ENCODE results near the gene NRG2. TPM values are rescaled to one million over a fixed set of nuclear protein-coding genes. Genes with fewer than 3 reads are reported as not detected.

Gene NRG2
- total RNA-seq, 6 experiments from 2014 or later, result 0.07 to 0.77 (median 0.14) TPM; not detected in 1

GRCh38 chr5:140005145-140005591, 37.9 kb downstream of the NRG2 start:
- TF ChIP-seq POLR2A (IDR thresholded peaks at IDR 0.05) (no peak), CTCF (IDR thresholded peaks at IDR 0.05) (no peak)
- Histone ChIP-seq H3K27me3 (no peaks in the 10 kb centered on the region), H3K36me3 (no peaks in the 10 kb centered on the region), H3K4me3 (no peak overlapping the region), H3K4me1 (no peaks in the 10 kb centered on the region), H3K27ac (no peak overlapping the region), H3K9me3 (no peaks in the 10 kb centered on the region)
- intact Hi-C loops (cut with DNase I), result no loop called here
- 53% methylated on average over 1 of the region's 4 CpGs for WGBS (ENCODE audit: insufficient coverage, low coverage, low lambda C conversion rate, missing lambda C conversion rate)
- DNase-seq, result no peak
- ATAC-seq, result no peak

GRCh38 chr5:140004174-140004573, 38.9 kb downstream of the NRG2 start:
- WGBS (ENCODE audit: insufficient coverage, low coverage, low lambda C conversion rate, missing lambda C conversion rate), result 47% methylated on average over 2 of the region's 2 CpGs
- intact Hi-C loops (cut with DNase I), result no loop called here
- no peaks in the 10 kb centered on the region for H3K9me3 ChIP-seq
- no peak for ATAC-seq
- H3K27me3 ChIP-seq, result no peaks in the 10 kb centered on the region
- no peak for DNase-seq
- no peak overlapping the region for H3K27ac ChIP-seq
- TF ChIP-seq CTCF (IDR thresholded peaks at IDR 0.05) (no peak), POLR2A (IDR thresholded peaks at IDR 0.05) (no peak)
- no peaks in the 10 kb centered on the region for H3K4me1 ChIP-seq
- H3K4me3 ChIP-seq, result no peak overlapping the region
- H3K36me3 ChIP-seq, result no peaks in the 10 kb centered on the region

- no peaks in the 10 kb centered on the region for H3K36me3 ChIP-seq
- WGBS (ENCODE audit: insufficient coverage, low coverage, low lambda C conversion rate, missing lambda C conversion rate), result 77% methylated on average over 1 of the region's 1 CpG
- no peak overlapping the region for H3K4me3 ChIP-seq
- no peak overlapping the region for H3K27ac ChIP-seq
- DNase-seq (no peak), ATAC-seq (no peak)
- TF ChIP-seq POLR2A (IDR thresholded peaks at IDR 0.05) (no peak), CTCF (IDR thresholded peaks at IDR 0.05) (no peak)
- no peaks in the 10 kb centered on the region for H3K9me3 ChIP-seq
- H3K27me3 ChIP-seq, result no peaks in the 10 kb centered on the region
- H3K4me1 ChIP-seq, result no peaks in the 10 kb centered on the region
- intact Hi-C loops (cut with DNase I), result no loop called here
These were observed 39.6 kb downstream of the NRG2 start for GRCh38 chr5:140003519-140003918.

GRCh38 chr5:140000332-140000731, 42.8 kb downstream of the NRG2 start:
- no peaks in the 10 kb centered on the region for H3K9me3 ChIP-seq
- no peak for TF ChIP-seq POLR2A (IDR thresholded peaks at IDR 0.05)
- TF ChIP-seq CTCF (IDR thresholded peaks at IDR 0.05), result no peak
- H3K4me1 ChIP-seq, result no peaks in the 10 kb centered on the region
- no peaks in the 10 kb centered on the region for H3K36me3 ChIP-seq
- intact Hi-C loops (cut with DNase I), result no loop called here
- 84% methylated on average over 7 of the region's 10 CpGs for WGBS (ENCODE audit: insufficient coverage, low coverage, low lambda C conversion rate, missing lambda C conversion rate)
- H3K27me3 ChIP-seq, result no peaks in the 10 kb centered on the region
- no peak overlapping the region for H3K27ac ChIP-seq
- H3K4me3 ChIP-seq, result no peak overlapping the region
- DNase-seq, result no peak
- no peak for ATAC-seq

- ATAC-seq (no peak), DNase-seq (no peak)
- no peaks in the 10 kb centered on the region for H3K4me1 ChIP-seq
- no peaks in the 10 kb centered on the region for H3K27me3 ChIP-seq
- H3K4me3 ChIP-seq, result no peak overlapping the region
- TF ChIP-seq POLR2A (IDR thresholded peaks at IDR 0.05) (no peak), CTCF (IDR thresholded peaks at IDR 0.05) (no peak)
- intact Hi-C loops (cut with DNase I), result no loop called here
- no peaks in the 10 kb centered on the region for H3K36me3 ChIP-seq
- H3K27ac ChIP-seq, result no peak overlapping the region
- H3K9me3 ChIP-seq, result no peaks in the 10 kb centered on the region
- 29% methylated on average over 2 of the region's 3 CpGs for WGBS (ENCODE audit: insufficient coverage, low coverage, low lambda C conversion rate, missing lambda C conversion rate)
These were observed 44.3 kb downstream of the NRG2 start for GRCh38 chr5:139998837-139999236.
